ENCODE measurements around the gene PHF19.

Gene PHF19

GRCh38 chr9:120815075-120815474 lies 61.9 kb downstream of the PHF19 start:
- TF ChIP-seq CTCF (conservative IDR thresholded peaks at IDR 0.05; ENCODE audit: low read depth): no peak
- H3K27ac ChIP-seq: no peak overlapping the region
- CTCF ChIA-PET: interaction anchor here (0.7 kb wide), 1 partner anchor 59 kb away, joined by 3 read pairs; no protein-coding TSS in a partner anchor
- no peak for DNase-seq (ENCODE audit: low spot score)
- POLR2A ChIA-PET (ENCODE audit: low non-redundant PET): interaction anchor here (1.1 kb wide), 1 partner anchor 22 kb away, joined by 3 read pairs; the partner anchor contains the start of gene FBXW2

- TF ChIP-seq CTCF (conservative IDR thresholded peaks at IDR 0.05; ENCODE audit: low read depth): no peak
- CTCF ChIA-PET: no interaction called here
- POLR2A ChIA-PET (ENCODE audit: low non-redundant PET): no interaction called here
- no peak for DNase-seq (ENCODE audit: low spot score)
- no peak overlapping the region for H3K27ac ChIP-seq
Measured at GRCh38 chr9:120808931-120809330, 68.1 kb downstream of the PHF19 start.

GRCh38 chr9:120807607-120808379 lies 69.2 kb downstream of the PHF19 start:
- ChIA-PET POLR2A (ENCODE audit: low non-redundant PET) (no interaction called here), CTCF (no interaction called here)
- TF ChIP-seq CTCF (conservative IDR thresholded peaks at IDR 0.05; ENCODE audit: low read depth): no peak
- no peak overlapping the region for H3K27ac ChIP-seq
- DNase-seq (ENCODE audit: low spot score): no peak

Measured in RWPE1 (cell line).